Hair follicle dermal papilla cell (primary cell): ENCODE data around the gene PAIP2B. TPM values are rescaled to one million over a fixed set of nuclear protein-coding genes. Genes with fewer than 3 reads are reported as not detected.

Experiments used
- small RNA-seq: library from RNA; depleted of rRNA; stranded (forward); fragments of <200 nt; gene quantifications from one replicate; pipeline ENCODE3, GENCODE V24; 2012
- total RNA-seq: library from RNA; depleted of rRNA; stranded (reverse); fragments of >200 nt; gene quantifications from 2 replicates; pipeline ENCODE4 v1.2.3, GENCODE V29; 2012

PAIP2B gene, protein sequence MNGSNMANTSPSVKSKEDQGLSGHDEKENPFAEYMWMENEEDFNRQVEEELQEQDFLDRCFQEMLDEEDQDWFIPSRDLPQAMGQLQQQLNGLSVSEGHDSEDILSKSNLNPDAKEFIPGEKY
- 0.49 and 0.81 TPM in 2 replicates for total RNA-seq

DNA sequence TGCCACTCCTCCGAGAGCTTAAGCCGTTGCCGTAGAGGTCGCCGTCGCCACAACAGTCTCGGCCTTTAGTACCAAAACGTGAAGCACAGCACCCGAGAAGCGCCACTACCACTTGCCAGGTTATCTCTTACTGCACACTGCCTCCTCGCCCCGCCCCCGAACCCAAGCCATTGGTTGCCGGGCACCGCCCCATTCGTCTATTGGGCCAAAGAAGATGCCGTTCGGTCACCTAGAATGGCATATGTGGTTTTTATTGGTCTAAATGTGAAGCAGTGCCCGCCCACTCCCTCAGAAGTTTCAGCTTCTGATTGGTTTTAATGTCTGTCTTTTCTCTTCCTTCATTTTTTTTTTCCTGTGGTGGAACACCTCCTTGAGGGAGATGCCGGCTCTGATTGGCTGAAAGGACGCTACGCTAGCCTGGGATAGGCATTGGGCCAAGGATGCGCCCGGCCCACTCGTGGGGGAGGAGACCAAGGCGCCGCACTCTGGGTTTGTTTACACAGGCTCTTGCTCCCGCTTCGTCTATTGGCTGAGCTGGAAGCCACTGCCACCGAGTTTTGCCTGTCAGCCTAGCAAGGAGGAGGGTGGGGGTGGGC lies at the start of gene PAIP2B:
Gene PAIP2B (minus strand): TSS at position 139 of the 596 bp plus-strand sequence. CDS start 24,514 bp downstream, outside the sequence.

Small RNA genes within 50 kb of the gene (small RNA-seq; reads per million reads assigned to genes)
- gene AC007881.1, result not detected

Other genes starting within 250 kb of the PAIP2B start
- 2.4 and 2.7 TPM in 2 replicates for gene ANKRD53, start 248.5 kb downstream of the PAIP2B start, total RNA-seq
- 32.1 and 44.8 TPM in 2 replicates for gene TEX261, start 232.2 kb downstream of the PAIP2B start, total RNA-seq
- 50.3 and 63.4 TPM in 2 replicates for gene NAGK, start 158.5 kb downstream of the PAIP2B start, total RNA-seq
- 17.2 and 20.0 TPM in 2 replicates for gene MCEE, start 96.9 kb downstream of the PAIP2B start, total RNA-seq
- 18.3 and 18.7 TPM in 2 replicates for gene MPHOSPH10, start 96.5 kb downstream of the PAIP2B start, total RNA-seq
- gene ZNF638, start 104.7 kb upstream of the PAIP2B start, total RNA-seq, result 125 and 137 TPM in 2 replicates
- 1.2 and 1.8 TPM in 2 replicates for gene DYSF, start 226.5 kb upstream of the PAIP2B start, total RNA-seq